ENCODE measurements around the gene HTRA3.

HTRA3 gene

GRCh38 chr4:8321220-8321619 is 51.7 kb downstream of the HTRA3 start:
- Histone ChIP-seq H3K79me2 (ENCODE audit: insufficient read depth, low read length) (no peaks in the 10 kb centered on the region), H3K27ac (ENCODE audit: low read depth, low read length) (no peak overlapping the region), H3K9me2 (replicated peaks; ENCODE audit: insufficient read depth, low read length) (no peaks in the 10 kb centered on the region), H3K9me3 (ENCODE audit: insufficient read depth, low read length) (no peaks in the 10 kb centered on the region), H3K4me2 (ENCODE audit: low read depth, low read length, poor library complexity, severe bottlenecking) (no peak overlapping the region), H2AFZ (ENCODE audit: low read depth, low read length, severe bottlenecking) (no peak overlapping the region), H3K4me3 (ENCODE audit: insufficient read depth, low read length, poor library complexity, severe bottlenecking) (no peak overlapping the region), H3F3A (ENCODE audit: insufficient read depth) (no peaks in the 10 kb centered on the region), H3K27me3 (ENCODE audit: low read length) (no peaks in the 10 kb centered on the region), H3K36me3 (ENCODE audit: low read length) (no peaks in the 10 kb centered on the region), H3K9ac (ENCODE audit: low read length) (no peak overlapping the region), H4K20me1 (ENCODE audit: low read depth, low read length) (no peaks in the 10 kb centered on the region)
- TF ChIP-seq CTCF (IDR thresholded peaks at IDR 0.05; ENCODE audit: insufficient read depth, low read length, poor library complexity, severe bottlenecking): no peak
- no peak for TF ChIP-seq EZH2phosphoT487 (conservative IDR thresholded peaks at IDR 0.05; ENCODE audit: low read length)

GRCh38 chr4:8321771-8322170 is 52.2 kb downstream of the HTRA3 start:
- Histone ChIP-seq H3F3A (ENCODE audit: insufficient read depth) (no peaks in the 10 kb centered on the region), H3K9me3 (ENCODE audit: insufficient read depth, low read length) (no peaks in the 10 kb centered on the region), H3K27ac (ENCODE audit: low read depth, low read length) (no peak overlapping the region), H3K36me3 (ENCODE audit: low read length) (no peaks in the 10 kb centered on the region), H4K20me1 (ENCODE audit: low read depth, low read length) (no peaks in the 10 kb centered on the region), H3K4me3 (ENCODE audit: insufficient read depth, low read length, poor library complexity, severe bottlenecking) (no peak overlapping the region), H3K9ac (ENCODE audit: low read length) (no peak overlapping the region), H3K4me2 (ENCODE audit: low read depth, low read length, poor library complexity, severe bottlenecking) (no peak overlapping the region), H3K79me2 (ENCODE audit: insufficient read depth, low read length) (no peaks in the 10 kb centered on the region), H3K27me3 (ENCODE audit: low read length) (no peaks in the 10 kb centered on the region), H3K9me2 (replicated peaks; ENCODE audit: insufficient read depth, low read length) (no peaks in the 10 kb centered on the region), H2AFZ (ENCODE audit: low read depth, low read length, severe bottlenecking) (no peak overlapping the region)
- TF ChIP-seq EZH2phosphoT487 (conservative IDR thresholded peaks at IDR 0.05; ENCODE audit: low read length): no peak
- no peak for TF ChIP-seq CTCF (IDR thresholded peaks at IDR 0.05; ENCODE audit: insufficient read depth, low read length, poor library complexity, severe bottlenecking)

GRCh38 chr4:8322794-8323704 is 53.5 kb downstream of the HTRA3 start:
- H3K79me2 ChIP-seq (ENCODE audit: insufficient read depth, low read length): no peaks in the 10 kb centered on the region
- no peaks in the 10 kb centered on the region for H4K20me1 ChIP-seq (ENCODE audit: low read depth, low read length)
- no peak overlapping the region for H3K9ac ChIP-seq (ENCODE audit: low read length)
- no peak for TF ChIP-seq CTCF (IDR thresholded peaks at IDR 0.05; ENCODE audit: insufficient read depth, low read length, poor library complexity, severe bottlenecking)
- no peak for TF ChIP-seq EZH2phosphoT487 (conservative IDR thresholded peaks at IDR 0.05; ENCODE audit: low read length)
- H2AFZ ChIP-seq (ENCODE audit: low read depth, low read length, severe bottlenecking): no peak overlapping the region
- no peak overlapping the region for H3K4me3 ChIP-seq (ENCODE audit: insufficient read depth, low read length, poor library complexity, severe bottlenecking)
- H3K27ac ChIP-seq (ENCODE audit: low read depth, low read length): no peak overlapping the region
- no peaks in the 10 kb centered on the region for H3F3A ChIP-seq (ENCODE audit: insufficient read depth)
- no peaks in the 10 kb centered on the region for H3K9me3 ChIP-seq (ENCODE audit: insufficient read depth, low read length)
- H3K4me2 ChIP-seq (ENCODE audit: low read depth, low read length, poor library complexity, severe bottlenecking): no peak overlapping the region
- no peaks in the 10 kb centered on the region for H3K27me3 ChIP-seq (ENCODE audit: low read length)
- no peaks in the 10 kb centered on the region for H3K9me2 ChIP-seq (replicated peaks; ENCODE audit: insufficient read depth, low read length)
- no peaks in the 10 kb centered on the region for H3K36me3 ChIP-seq (ENCODE audit: low read length)

Measured in SU-DHL-6 (cell line).